Fibroblast of villous mesenchyme (primary cell): ENCODE measurements around the gene MICALL1. TPM values are rescaled to one million over a fixed set of nuclear protein-coding genes. Genes with fewer than 3 reads are reported as not detected.

ENCODE experiments used
- DNase-seq: peaks from one replicate; pipeline ENCODE4 v3.0.0-alpha.2; 2010; ENCODE audit warnings: low read depth
- H3K4me3 ChIP-seq: 2 replicates; pipeline ENCODE4 v1.5.1; 2011; ENCODE audit warnings: low read depth, mild to moderate bottlenecking, low read length
- total RNA-seq: library from RNA; depleted of rRNA; stranded (reverse); fragments of >200 nt; gene quantifications from 2 replicates; pipeline ENCODE4 v1.2.3, GENCODE V29; 2012
- TF ChIP-seq, protein P1 (sequence below): IDR thresholded peaks from 2 replicates; pipeline ENCODE4 v1.5.1; 2012; ENCODE audit warnings: low read depth, mild to moderate bottlenecking, low read length; ENCODE audit not compliant: insufficient read depth

The MICALL1 gene
- total RNA-seq, 1 donor = 47.9 TPM

DNA sequence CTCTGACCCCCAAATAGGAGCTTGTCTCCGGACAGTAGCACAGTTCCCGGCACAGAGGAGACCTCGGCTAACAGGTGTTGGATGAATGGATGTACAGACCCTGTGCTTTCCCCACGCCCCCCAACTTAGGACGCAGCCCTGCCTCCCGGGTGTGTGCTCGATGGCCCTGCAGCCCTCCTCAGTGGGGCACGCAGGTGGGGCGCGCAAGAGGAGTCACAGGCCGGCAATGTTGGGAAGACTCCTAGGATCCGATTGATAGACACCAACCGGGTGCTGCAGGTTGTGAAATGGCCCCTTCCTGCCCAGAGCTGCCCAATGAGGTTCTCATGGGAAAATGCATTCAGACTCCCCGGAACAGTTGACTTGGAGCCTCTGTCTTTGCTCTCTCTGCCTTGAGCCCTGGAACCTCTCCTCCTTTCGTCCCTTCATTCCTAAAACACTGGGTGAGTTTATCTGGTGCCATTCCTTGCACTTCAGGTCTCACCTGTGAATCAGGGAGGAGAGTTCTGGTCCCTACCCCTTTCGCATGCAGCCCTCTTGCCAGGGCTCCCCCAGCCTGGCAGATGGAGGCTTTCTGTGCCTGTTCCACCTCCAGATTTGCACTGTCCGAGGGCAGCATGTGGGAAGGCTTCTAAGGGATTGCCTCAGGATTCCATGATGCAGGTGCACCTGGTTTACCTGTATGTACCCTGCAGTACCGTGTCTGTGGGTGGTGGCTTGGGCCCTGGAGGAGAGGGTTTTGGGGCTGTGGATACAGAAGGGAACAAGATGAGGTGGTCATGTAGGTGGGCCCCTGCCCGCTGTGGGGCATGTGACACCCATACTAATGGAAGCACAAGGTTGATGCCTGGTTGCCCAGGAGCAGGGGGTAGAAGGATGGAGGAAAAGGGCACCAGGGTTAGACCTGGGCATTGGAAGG is 1.2 kb downstream of the MICALL1 start:
- H3K4me3 ChIP-seq = peak overlapping the region; percentile 74
- DNase-seq = peak; percentile 48
- TF ChIP-seq, protein P1, sequence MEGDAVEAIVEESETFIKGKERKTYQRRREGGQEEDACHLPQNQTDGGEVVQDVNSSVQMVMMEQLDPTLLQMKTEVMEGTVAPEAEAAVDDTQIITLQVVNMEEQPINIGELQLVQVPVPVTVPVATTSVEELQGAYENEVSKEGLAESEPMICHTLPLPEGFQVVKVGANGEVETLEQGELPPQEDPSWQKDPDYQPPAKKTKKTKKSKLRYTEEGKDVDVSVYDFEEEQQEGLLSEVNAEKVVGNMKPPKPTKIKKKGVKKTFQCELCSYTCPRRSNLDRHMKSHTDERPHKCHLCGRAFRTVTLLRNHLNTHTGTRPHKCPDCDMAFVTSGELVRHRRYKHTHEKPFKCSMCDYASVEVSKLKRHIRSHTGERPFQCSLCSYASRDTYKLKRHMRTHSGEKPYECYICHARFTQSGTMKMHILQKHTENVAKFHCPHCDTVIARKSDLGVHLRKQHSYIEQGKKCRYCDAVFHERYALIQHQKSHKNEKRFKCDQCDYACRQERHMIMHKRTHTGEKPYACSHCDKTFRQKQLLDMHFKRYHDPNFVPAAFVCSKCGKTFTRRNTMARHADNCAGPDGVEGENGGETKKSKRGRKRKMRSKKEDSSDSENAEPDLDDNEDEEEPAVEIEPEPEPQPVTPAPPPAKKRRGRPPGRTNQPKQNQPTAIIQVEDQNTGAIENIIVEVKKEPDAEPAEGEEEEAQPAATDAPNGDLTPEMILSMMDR = no peak

GRCh38 chr22:37909766-37910165 is 3.7 kb downstream of the MICALL1 start:
- peak; percentile 18 for DNase-seq
- no peak overlapping the region for H3K4me3 ChIP-seq
- TF ChIP-seq, protein P1 = no peak

GRCh38 chr22:37910890-37911672 is 5.0 kb downstream of the MICALL1 start:
- TF ChIP-seq, protein P1 = no peak
- no peak for DNase-seq
- H3K4me3 ChIP-seq = no peak overlapping the region

GRCh38 chr22:37911697-37912096 is 5.6 kb downstream of the MICALL1 start:
- no peak for DNase-seq
- H3K4me3 ChIP-seq = no peak overlapping the region
- TF ChIP-seq, protein P1 = no peak

DNA sequence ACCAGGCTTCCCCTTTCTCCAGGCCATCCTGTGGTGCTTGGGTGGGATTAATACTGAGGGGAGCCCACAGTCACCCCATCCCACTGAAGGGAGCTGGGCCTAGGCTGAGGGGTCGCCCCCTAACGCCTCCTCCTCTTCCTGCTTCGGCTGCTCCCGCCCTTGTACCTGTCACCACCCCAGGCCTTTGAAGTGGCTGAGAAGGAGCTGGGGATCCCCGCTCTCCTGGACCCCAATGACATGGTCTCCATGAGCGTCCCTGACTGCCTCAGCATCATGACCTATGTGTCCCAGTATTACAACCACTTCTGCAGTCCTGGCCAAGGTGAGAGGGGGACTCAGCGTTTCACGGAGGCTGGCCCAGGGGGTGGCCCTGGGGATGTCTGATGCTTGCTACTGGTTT is 6.1 kb downstream of the MICALL1 start:
- H3K4me3 ChIP-seq = no peak overlapping the region
- TF ChIP-seq, protein P1 = no peak
- DNase-seq = no peak

DNA sequence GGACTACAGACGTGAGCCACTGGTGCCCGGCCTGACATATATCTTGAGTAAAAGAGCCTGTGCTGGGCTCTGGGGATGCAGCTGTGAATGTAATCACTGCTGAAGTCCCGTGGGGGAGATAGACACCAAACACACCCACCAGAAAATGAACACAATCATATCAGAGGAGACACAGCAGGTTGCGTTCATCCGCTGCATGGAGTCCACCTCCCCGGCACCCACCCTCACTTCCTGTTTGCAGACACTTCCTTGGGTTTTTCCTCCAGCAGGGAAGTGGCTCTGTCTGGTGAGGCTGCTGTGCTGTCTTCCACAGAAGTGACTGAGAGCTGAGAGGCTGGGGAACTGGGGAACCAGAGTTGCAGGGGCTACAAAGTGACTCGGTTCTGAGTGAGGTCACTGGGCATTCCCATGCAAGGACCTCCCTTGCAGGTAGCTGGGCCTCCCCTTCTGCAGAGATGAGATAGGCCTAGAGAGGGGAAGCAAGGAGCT is 7.2 kb downstream of the MICALL1 start:
- DNase-seq = no peak
- no peak overlapping the region for H3K4me3 ChIP-seq
- TF ChIP-seq, protein P1 = no peak
